Upper lobe of right lung (tissue), 1 donor: ENCODE data around the gene PDE4B. TPM values are rescaled to one million over a fixed set of nuclear protein-coding genes. Genes with fewer than 3 reads are reported as not detected.
"Not testable (repeated sequence)": the region's sequence is repeated elsewhere in the genome, so short reads cannot be mapped to it uniquely, and the experiment has no call there.

Experiments used
- ATAC-seq: fragments of 200-7000 bp; cut with Tn5 transposase; one replicate; pipeline ENCODE4 v1.9.1; 2020; ENCODE audit warnings: mild to moderate bottlenecking, moderate library complexity
- DNase-seq: peaks from one replicate; pipeline ENCODE4 v3.0.0-alpha.2; 2020
- H3K27ac ChIP-seq: fragments of 200-600 bp; one replicate; pipeline ENCODE4 v1.8.0; 2022
- H3K27me3 ChIP-seq: fragments of 200-600 bp; one replicate; pipeline ENCODE4 v1.8.0; 2022; ENCODE audit warnings: mild to moderate bottlenecking
- H3K36me3 ChIP-seq: fragments of 200-600 bp; one replicate; pipeline ENCODE4 v1.8.0; 2022
- H3K4me1 ChIP-seq: fragments of 200-600 bp; one replicate; pipeline ENCODE4 v1.8.0; 2022
- H3K4me3 ChIP-seq: fragments of 200-600 bp; one replicate; pipeline ENCODE4 v1.8.0; 2022; ENCODE audit warnings: mild to moderate bottlenecking
- H3K9me3 ChIP-seq: fragments of 200-600 bp; one replicate; pipeline ENCODE4 v1.8.0; 2022
- CTCF ChIP-seq: fragments of 200-600 bp; IDR thresholded peaks from one replicate; pipeline ENCODE4 v1.8.0; 2022; ENCODE audit warnings: antibody characterized with exemption
- intact Hi-C: fragments of 100-400 bp; cut with DNase I; formaldehyde crosslinking; loops from one replicate; pipeline ENCODE4 v1.11.0; 2022
- total RNA-seq: library from RNA; stranded (reverse); fragmentation: NEBNext Ultra II Directional; extraction: Animal tissue kit (Norgen Biotek cat#: 25700); gene quantifications from one replicate; pipeline ENCODE4 v1.2.1, GENCODE V29; 2021
- donor health status: DM: no; HTN: yes; CAD: no; lungs with severe emphysema.

PDE4B gene
- total RNA-seq, 1 donor from 2014 or later: 14.3 TPM

GRCh38 chr1:65850281-65850680 lies 57.6 kb downstream of the PDE4B start:
- Histone ChIP-seq H3K4me3 (no peak overlapping the region), H3K27me3 (no peaks in the 10 kb centered on the region), H3K9me3 (no peaks in the 10 kb centered on the region), H3K27ac (no peak overlapping the region), H3K4me1 (no peaks in the 10 kb centered on the region), H3K36me3 (no peaks in the 10 kb centered on the region)
- TF ChIP-seq CTCF: no peak
- no peak for DNase-seq
- ATAC-seq: no peak
- intact Hi-C loops: no loop called here

GRCh38 chr1:65856591-65856990 lies 63.9 kb downstream of the PDE4B start:
- DNase-seq, H3K4me3 ChIP-seq, intact Hi-C loops, H3K4me1 ChIP-seq, H3K9me3 ChIP-seq, H3K27ac ChIP-seq, ATAC-seq, H3K36me3 ChIP-seq, H3K27me3 ChIP-seq: not testable (repeated sequence)

GRCh38 chr1:65866439-65866838 lies 73.7 kb downstream of the PDE4B start:
- ATAC-seq: no peak
- no peak for TF ChIP-seq CTCF

GRCh38 chr1:65872301-65872700 lies 79.6 kb downstream of the PDE4B start:
- no peaks in the 10 kb centered on the region for H3K27me3 ChIP-seq
- ATAC-seq (no peak), DNase-seq (no peak)
- H3K9me3 ChIP-seq: no peaks in the 10 kb centered on the region
- no peak overlapping the region for H3K27ac ChIP-seq
- TF ChIP-seq CTCF: no peak
- intact Hi-C loops: no loop called here
- no peak overlapping the region for H3K4me3 ChIP-seq
- no peaks in the 10 kb centered on the region for H3K4me1 ChIP-seq
- H3K36me3 ChIP-seq: no peaks in the 10 kb centered on the region

More at GRCh38 chr1:65866439-65866838, 73.7 kb downstream of the PDE4B start:
- no peaks in the 10 kb centered on the region for H3K4me1 ChIP-seq
- H3K36me3 ChIP-seq: no peaks in the 10 kb centered on the region
- intact Hi-C loops: no loop called here
- DNase-seq: no peak
- no peaks in the 10 kb centered on the region for H3K27me3 ChIP-seq
- H3K4me3 ChIP-seq: no peak overlapping the region
- no peaks in the 10 kb centered on the region for H3K9me3 ChIP-seq
- H3K27ac ChIP-seq: no peak overlapping the region

GRCh38 chr1:65878342-65878741 lies 85.6 kb downstream of the PDE4B start:
- H3K9me3 ChIP-seq, H3K27me3 ChIP-seq, H3K4me1 ChIP-seq, DNase-seq, H3K4me3 ChIP-seq, intact Hi-C loops, ATAC-seq, H3K36me3 ChIP-seq, H3K27ac ChIP-seq: not testable (repeated sequence)

GRCh38 chr1:65880611-65881010 lies 87.9 kb downstream of the PDE4B start:
- H3K27ac ChIP-seq: no peak overlapping the region
- no peak for ATAC-seq
- intact Hi-C loops: no loop called here
- no peaks in the 10 kb centered on the region for H3K36me3 ChIP-seq
- TF ChIP-seq CTCF: no peak
- H3K4me3 ChIP-seq: no peak overlapping the region
- no peaks in the 10 kb centered on the region for H3K27me3 ChIP-seq
- H3K9me3 ChIP-seq: no peaks in the 10 kb centered on the region
- no peaks in the 10 kb centered on the region for H3K4me1 ChIP-seq
- DNase-seq: no peak

- DNase-seq (no peak), ATAC-seq (no peak)
- Histone ChIP-seq H3K36me3 (no peaks in the 10 kb centered on the region), H3K9me3 (no peaks in the 10 kb centered on the region), H3K4me1 (no peaks in the 10 kb centered on the region), H3K4me3 (no peak overlapping the region), H3K27me3 (no peaks in the 10 kb centered on the region), H3K27ac (no peak overlapping the region)
- intact Hi-C loops: no loop called here
- TF ChIP-seq CTCF: no peak
Observed at GRCh38 chr1:65881067-65881594, 88.4 kb downstream of the PDE4B start.
